OCI-M2 (cell line): ENCODE results near the gene TRAPPC2.
"Not testable (repeated sequence)": the region's sequence is repeated elsewhere in the genome, so short reads cannot be mapped to it uniquely, and the experiment has no call there.

Source experiments
- DNase-seq: peaks from one replicate; lab custom pipeline; 2025; ENCODE audit not compliant: unreplicated experiment; lab: John Stamatoyannopoulos, UW

Gene TRAPPC2

DNA sequence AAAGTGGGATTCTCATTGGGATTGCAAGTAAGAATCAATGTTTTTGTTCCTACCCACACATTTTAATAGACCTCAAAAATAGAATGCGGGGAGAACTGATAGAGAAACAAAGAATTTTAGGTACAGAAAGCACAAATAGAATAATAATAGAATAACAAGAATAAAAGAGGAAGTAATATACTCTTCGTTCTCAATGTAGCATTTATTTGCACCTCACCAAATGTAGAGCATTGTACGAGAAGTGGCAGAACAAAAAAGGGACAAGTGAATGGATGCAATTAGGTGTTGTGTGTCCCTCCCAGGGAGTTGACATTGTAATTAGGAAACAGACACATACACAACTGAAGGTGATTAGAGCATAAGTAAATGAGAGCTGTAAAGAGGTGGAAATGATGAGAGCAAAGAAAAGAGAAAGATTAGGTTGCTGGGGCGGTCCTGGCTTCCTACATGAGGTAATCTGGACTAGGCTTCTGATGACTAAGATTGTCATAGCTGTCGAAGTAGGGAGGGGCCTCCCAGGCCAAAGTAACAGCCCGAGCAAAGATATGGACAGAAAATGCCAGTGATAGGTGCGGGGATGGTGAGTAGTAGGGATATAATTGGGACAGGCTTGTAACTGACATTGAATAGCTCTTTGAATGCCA lies 35.1 kb downstream of the TRAPPC2 start:
- DNase-seq = no peak

DNA sequence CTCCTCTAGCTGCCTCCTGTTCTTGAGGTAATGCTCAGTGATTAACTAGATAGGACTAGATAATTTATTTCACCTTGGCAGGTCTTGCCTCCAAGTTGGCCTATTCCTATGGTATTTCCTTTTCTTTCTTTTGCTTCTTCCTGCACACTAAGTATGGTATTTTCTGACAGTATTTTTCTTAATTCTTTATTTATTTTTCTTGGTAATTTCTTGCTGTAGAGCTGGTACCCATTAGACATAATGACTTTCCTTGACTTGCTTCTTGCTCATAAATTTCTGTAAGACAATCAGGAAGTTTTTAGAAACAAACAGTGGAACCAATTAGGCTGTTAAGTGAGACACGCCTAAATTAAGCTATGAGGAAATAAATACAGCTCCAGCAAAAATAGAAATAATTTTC lies 36.0 kb downstream of the TRAPPC2 start:
- no peak for DNase-seq

- no peak for DNase-seq
Observed at GRCh38 chrX:13697976-13698375, 36.4 kb downstream of the TRAPPC2 start.

GRCh38 chrX:13697455-13697854 lies 37.0 kb downstream of the TRAPPC2 start:
- DNase-seq = no peak

DNA sequence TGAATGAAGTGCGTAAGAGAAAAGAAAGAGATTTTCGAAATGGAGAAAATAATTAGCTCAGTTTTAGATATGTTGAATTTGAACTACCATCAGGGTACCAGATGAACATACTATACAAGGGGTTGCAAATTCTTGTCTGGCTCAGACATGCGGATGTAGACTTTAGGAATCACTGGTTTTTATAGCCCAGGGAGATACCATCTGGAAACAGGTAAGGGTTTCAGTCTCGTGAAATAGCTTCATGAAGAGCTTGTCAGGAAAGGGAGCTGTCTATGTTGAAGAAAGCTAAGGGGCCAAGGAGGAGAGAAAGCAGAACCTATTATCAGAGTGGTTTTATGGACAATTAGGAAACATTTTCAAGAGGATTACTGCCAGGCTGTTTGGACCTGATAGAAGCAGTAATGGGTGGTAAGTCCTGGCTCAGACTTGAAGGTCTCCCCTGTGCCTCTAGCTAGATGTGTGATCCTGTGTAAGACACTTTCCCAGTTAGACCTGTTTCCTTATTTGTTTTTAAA lies 38.8 kb downstream of the TRAPPC2 start:
- no peak for DNase-seq

- no peak for DNase-seq
Observed at GRCh38 chrX:13694983-13695382, 39.4 kb downstream of the TRAPPC2 start.

GRCh38 chrX:13694359-13694758 lies 40.1 kb downstream of the TRAPPC2 start:
- no peak for DNase-seq

DNA sequence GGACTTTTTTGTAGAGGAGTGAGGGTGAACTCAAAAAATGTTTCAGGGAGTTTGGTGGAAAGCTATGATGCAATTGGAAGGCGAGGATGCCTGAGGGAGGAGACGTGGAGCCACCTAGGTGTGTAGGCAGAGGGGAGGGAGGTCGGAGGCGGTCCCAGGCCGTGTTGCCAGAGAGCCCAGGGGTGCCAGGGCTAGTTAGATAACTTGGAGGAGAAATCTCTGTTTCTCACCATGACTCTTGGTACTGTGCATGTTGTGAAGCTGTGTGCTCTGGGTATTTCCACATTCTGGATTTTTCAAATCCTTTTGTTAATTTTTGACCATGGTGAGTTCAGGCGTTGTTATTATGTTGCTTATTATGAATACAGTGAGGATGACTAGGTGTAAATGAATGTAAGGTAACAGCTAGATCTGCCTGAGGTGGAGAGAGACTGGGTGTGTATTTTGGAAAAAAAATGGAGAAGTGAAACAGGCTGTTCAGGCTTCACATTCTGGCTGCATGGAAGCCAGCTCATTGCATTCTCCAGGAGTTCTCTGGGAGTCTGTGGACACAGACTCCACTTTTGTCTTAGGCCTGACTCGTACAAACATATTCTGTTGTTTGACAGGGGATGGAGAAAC lies 41.0 kb downstream of the TRAPPC2 start:
- DNase-seq = no peak

- no peak for DNase-seq
Observed at GRCh38 chrX:13692771-13693231, 41.6 kb downstream of the TRAPPC2 start.

DNA sequence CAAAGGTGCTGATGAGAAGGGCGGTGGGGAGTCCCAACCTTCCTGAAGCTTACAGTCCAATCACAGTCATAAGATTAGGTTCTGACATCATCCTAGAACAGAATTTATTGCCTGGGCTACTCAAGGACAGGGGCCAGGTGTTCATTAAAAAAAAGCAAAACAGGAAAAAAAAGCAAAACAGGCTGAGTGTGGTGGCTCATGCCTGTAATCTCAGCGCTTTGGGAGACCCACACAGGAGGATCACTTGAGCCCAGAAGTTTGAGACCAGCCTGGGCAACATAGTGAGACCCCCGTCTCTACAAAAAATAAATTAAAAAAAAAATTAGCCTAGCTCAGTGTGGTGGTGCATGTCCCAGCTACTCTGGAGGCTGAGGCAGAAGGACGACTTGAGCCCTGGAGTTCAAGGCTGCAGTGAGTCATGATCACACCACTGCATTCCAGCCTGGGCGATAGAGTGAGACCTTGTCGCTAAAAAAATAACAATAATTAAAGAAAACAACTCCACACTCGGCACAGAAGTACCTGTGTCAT lies 42.5 kb downstream of the TRAPPC2 start:
- DNase-seq = no peak

DNA sequence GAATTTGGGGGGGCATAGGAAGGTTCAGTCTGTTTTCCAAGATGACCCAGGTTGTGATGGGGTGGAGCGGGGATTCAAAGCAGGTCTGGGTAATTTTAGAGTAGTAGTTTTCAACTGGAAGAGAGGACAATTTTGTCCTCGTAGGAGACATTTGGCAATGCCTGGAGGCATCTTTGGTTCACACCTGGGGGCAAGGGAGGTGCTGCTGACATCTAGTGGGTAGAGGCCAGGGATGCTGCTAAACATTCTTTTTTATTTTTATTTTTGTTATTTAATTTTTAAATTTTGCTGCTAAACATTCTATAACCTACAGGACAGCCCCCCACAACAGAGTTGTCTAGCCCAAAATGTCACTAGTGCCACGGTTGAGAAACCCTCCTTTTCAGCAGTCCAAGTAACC lies 43.6 kb downstream of the TRAPPC2 start:
- DNase-seq = no peak

DNA sequence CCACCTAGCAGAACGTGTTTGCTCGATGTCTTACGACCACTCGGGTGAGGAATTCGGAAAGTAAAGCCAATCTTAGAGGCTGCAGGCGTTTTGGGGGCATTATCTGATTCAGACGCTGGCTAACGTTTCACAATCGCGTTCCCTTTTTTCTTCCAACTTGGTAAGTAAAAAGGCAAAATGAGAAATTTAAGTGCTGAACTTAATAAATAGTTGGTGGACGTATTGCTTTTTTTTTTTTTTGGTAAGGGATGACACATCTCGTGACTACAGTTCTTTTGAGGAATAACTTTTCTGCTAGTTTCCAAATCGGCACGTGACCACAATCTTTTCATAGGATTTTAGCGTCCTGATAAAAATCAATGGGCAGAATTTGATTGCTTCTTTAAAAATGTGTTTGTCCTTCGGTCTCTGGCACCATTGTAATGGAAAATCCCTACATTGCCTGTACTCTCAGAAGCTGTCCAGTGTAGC lies 44.6 kb downstream of the TRAPPC2 start:
- no peak for DNase-seq

GRCh38 chrX:13688958-13689740 lies 45.3 kb downstream of the TRAPPC2 start, which contains the start of gene RAB9A:
TSS of gene RAB9A (plus strand) at chrX:13689128. CDS start at chrX:13708747, 19,619 bp downstream.
- DNase-seq = no peak

DNA sequence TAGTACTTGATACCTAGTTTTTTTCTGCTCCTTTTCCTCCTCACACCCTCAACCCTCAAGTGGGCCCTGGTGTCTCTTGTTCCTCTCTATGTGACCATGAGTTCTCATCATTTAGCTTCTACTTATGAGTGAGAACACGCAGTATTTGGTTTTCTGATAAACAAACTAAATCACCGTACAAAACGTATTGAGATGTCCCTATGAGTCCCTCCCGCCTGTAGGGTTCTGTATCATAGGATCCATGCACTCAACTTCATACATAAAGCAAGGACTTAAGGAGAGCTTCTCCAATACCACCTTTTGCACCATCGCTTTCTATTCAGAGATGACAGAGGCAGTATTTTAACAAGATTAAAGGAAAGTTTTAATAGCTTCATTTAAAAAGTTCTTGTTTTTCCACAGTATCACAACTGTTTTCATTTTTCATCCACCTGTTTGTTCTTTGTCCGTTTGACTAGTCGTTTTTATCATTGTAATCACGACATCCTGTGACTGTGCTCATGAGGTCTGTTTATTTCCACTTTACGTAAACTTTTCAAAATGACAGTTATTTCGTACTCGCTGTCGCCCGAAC lies 45.9 kb downstream of the TRAPPC2 start:
- DNase-seq = no peak

- no peak for DNase-seq
Observed at GRCh38 chrX:13687203-13687602, 47.2 kb downstream of the TRAPPC2 start.

DNA sequence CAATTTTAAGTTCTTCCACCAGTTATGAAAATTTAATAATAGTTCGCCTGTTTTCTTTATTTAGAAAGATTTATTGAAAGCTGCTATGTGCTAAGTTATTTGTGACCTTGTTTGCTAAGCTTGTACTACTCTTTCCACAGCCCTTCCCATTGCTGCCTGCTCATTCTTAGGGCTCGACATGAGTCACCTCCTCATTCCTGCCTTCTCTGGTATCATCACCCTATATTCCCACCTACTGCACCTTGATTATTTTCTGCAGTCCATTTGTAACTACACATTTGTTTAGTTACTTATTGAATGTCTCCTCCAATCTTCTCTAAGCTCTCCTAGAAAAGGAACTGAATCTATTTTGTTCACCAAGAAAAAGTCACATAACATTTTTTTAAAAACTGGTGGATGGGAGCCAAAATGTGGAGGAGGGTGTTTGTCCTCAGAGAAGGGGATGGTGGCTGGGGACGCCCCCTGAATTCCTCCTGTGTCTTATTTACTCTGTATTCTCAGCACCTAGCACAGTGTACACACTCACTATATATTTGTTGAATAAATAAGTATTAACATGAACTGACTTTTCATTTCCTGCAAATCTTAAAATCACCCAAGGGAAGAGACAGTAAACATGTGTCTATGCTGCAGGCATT lies 49.2 kb downstream of the TRAPPC2 start:
- DNase-seq = no peak

DNA sequence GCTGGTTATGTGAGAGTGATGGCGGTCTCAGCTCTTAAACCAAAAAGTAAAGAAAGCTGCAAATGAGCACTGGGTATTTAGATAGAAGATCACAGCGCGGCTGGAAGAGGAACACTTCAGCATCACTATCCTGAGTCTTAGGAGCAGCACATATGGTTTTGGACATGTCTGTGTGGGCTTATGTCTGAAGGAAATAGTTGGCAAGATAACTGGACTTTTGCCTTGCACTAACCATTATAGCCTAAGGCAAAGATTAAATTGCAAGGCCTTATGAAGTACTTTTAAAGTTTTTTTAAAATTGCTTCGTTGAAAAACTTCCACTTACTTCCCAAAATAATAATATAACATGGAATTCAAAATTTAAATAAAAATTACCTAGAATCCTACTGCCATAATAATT lies 50.1 kb downstream of the TRAPPC2 start:
- no peak for DNase-seq

DNA sequence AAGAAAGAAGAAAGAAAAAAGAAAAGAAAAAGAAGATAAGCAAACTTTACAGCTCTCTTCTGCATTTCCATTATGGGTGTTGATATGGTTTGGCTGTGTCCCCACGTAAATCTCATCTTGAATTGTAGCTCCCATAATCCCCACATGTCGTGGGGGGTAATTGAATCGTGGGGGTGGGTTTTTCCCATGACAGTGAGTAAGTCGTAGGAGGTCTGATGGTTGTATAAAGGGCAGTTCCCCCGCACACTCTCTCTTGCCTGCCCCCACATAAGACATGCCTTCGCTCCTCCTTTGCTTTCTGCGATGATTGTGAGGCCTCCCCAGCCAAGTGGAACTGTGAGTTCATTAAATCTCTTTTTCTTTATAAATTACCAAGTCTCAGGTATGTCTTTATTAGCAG lies 52.8 kb downstream of the TRAPPC2 start:
- no peak for DNase-seq

DNA sequence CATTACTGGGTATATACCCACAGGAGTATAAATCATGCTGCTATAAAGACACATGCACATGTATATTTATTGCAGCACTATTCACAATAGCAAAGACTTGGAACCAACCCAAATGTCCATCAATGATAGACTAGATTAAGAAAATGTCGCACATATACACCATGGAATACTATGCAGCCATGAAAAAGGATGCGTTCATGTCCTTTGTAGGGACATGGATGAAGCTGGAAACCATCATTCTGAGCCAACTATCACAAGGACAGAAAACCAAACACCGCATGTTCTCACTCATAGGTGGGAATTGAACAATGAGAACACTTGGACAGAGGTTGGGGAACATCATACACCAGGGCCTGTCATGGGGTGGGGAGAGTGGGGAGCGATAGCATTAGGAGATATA lies 54.7 kb downstream of the TRAPPC2 start:
- DNase-seq = not testable (repeated sequence)

GRCh38 chrX:13676885-13677284 lies 57.5 kb downstream of the TRAPPC2 start:
- DNase-seq = no peak

- no peak for DNase-seq
Observed at GRCh38 chrX:13673016-13673415, 61.4 kb downstream of the TRAPPC2 start.
